Measurements from ENCODE around the gene NUCB1. TPM values are rescaled to one million over a fixed set of nuclear protein-coding genes. Genes with fewer than 3 reads are reported as not detected.
A peak's percentile ranks its signal among the peaks of the same experiment; 100 is the strongest.

The NUCB1 gene
- total RNA-seq, 1 experiment from 2014 or later: 125 TPM

DNA sequence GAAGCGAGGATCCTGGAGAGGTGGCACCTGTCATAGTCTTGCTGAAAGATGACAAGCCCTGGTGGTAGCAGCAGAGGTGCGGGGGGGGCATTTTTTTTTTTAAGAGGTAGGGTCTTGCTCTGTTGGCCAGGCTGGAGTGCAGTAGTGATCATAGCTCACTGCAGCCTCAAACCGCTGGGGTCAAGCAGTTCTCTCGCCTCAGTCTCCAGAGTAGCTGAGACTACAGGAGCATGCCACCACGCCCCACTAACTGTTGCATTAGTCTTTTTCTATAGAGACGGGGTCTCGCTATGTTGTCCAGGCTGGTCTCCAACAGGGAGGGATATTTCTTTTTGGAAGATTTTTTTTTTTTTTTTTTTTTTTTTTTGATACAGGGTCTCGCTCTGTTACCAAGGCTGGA lies 57.9 kb downstream of the NUCB1 start:
- no peak overlapping the region for H2BK15ac ChIP-seq (ENCODE audit: low read depth, low read length)
- no peaks in the 10 kb centered on the region for H3K27me3 Mint-ChIP-seq (ENCODE audit: low read depth)
- no peak overlapping the region for H3K18ac ChIP-seq (ENCODE audit: insufficient read length, low read depth, low read length)
- H3K9me3 Mint-ChIP-seq: no peaks in the 10 kb centered on the region; a peak in 1 of 5 replicates
- H3K56ac ChIP-seq (ENCODE audit: insufficient read length, low read depth, low read length): no peak overlapping the region
- H3K4me3 Mint-ChIP-seq: peak overlapping the region; percentile 8 to 41; a peak in 2 of 5 replicates
- H3K14ac ChIP-seq (ENCODE audit: insufficient read depth, low read length): no peak overlapping the region
- peaks cover 17 to 59% (median 48%) of the 10 kb centered on the region in 3 experiments; a peak in 6 of 7 replicates for H3K36me3 Mint-ChIP-seq (ENCODE audit: insufficient read depth in 1 of 3, low read depth in 3 of 3)
- peaks cover 22 to 27% of the 10 kb centered on the region in 2 experiments for H3K4me1 Mint-ChIP-seq
- H4K20me1 ChIP-seq (ENCODE audit: control insufficient read depth, insufficient read depth, insufficient read length): no peaks in the 10 kb centered on the region
- H3K27me3 ChIP-seq (ENCODE audit: insufficient read depth, low read length): no peaks in the 10 kb centered on the region
- peaks cover 8% of the 10 kb centered on the region for H3K23me2 ChIP-seq (ENCODE audit: insufficient read length, low read depth, low read length, poor library complexity, severe bottlenecking)
- no peak overlapping the region for H4K5ac ChIP-seq (ENCODE audit: insufficient read length, low read depth, low read length)
- H2AFZ ChIP-seq (ENCODE audit: low read length): no peak overlapping the region
- no peak overlapping the region for H3K23ac ChIP-seq (ENCODE audit: insufficient read length, low read depth, low read length)
- H2BK120ac ChIP-seq (ENCODE audit: low read depth, low read length, poor library complexity, severe bottlenecking): no peak overlapping the region
- no peak overlapping the region for H3T11ph ChIP-seq (ENCODE audit: low read length)
- H3K4me1 ChIP-seq (ENCODE audit: insufficient read depth, low read length): no peaks in the 10 kb centered on the region; the same call in 1 of the 2 replicates
- H4K8ac ChIP-seq (replicated peaks; ENCODE audit: insufficient read length, low read depth, low read length): no peak overlapping the region
- H3K79me2 ChIP-seq (ENCODE audit: insufficient read depth, low read length): no peaks in the 10 kb centered on the region
- no peak overlapping the region for H2BK12ac ChIP-seq (ENCODE audit: insufficient read length, low read depth, low read length)
- H3K79me1 ChIP-seq (ENCODE audit: insufficient read depth, low read depth, low read length, poor library complexity, severe bottlenecking): peaks cover 4% of the 10 kb centered on the region
- no peak overlapping the region for H2AK5ac ChIP-seq (ENCODE audit: insufficient read length, low read length)
- no peak overlapping the region for H2BK5ac ChIP-seq (ENCODE audit: insufficient read length, low read length)
- WGBS (ENCODE audit: extremely low coverage, insufficient read length, low lambda C conversion rate): no CpG with 5 or more reads among the region's 8 CpGs
- H2BK20ac ChIP-seq (ENCODE audit: low read depth, low read length, poor library complexity, severe bottlenecking): no peak overlapping the region
- TF ChIP-seq, protein P1, sequence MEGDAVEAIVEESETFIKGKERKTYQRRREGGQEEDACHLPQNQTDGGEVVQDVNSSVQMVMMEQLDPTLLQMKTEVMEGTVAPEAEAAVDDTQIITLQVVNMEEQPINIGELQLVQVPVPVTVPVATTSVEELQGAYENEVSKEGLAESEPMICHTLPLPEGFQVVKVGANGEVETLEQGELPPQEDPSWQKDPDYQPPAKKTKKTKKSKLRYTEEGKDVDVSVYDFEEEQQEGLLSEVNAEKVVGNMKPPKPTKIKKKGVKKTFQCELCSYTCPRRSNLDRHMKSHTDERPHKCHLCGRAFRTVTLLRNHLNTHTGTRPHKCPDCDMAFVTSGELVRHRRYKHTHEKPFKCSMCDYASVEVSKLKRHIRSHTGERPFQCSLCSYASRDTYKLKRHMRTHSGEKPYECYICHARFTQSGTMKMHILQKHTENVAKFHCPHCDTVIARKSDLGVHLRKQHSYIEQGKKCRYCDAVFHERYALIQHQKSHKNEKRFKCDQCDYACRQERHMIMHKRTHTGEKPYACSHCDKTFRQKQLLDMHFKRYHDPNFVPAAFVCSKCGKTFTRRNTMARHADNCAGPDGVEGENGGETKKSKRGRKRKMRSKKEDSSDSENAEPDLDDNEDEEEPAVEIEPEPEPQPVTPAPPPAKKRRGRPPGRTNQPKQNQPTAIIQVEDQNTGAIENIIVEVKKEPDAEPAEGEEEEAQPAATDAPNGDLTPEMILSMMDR (conservative IDR thresholded peaks at IDR 0.05): no peak
- H4K91ac ChIP-seq (ENCODE audit: insufficient read length, low read depth, low read length): no peak overlapping the region
- H3K4ac ChIP-seq (ENCODE audit: low read depth, low read length): no peak overlapping the region
- no peak for DNase-seq
- H3K4me2 ChIP-seq (ENCODE audit: insufficient read depth, insufficient read length, low read length): no peak overlapping the region
- H3K9ac ChIP-seq (ENCODE audit: extremely low read depth, insufficient read length, low read length): no peak overlapping the region
- H3K27ac Mint-ChIP-seq: no peak overlapping the region
- no peak overlapping the region for H3K27ac ChIP-seq (ENCODE audit: insufficient read length, low read depth, low read length)
- H3K9me3 ChIP-seq (ENCODE audit: control insufficient read depth, low read depth, low read length): no peaks in the 10 kb centered on the region

All from H9 (cell line).